BLaER1 (cell line): ENCODE measurements around the gene PTPRC.

Source experiments
- H3K27ac ChIP-seq: shearing (Covaris generic); formaldehyde crosslinking; 2 replicates; pipeline ENCODE4 v1.8.1; 2022
- H3K27me3 ChIP-seq: shearing (Covaris generic); formaldehyde crosslinking; 2 replicates; pipeline ENCODE4 v1.8.1; 2022
- H3K36me3 ChIP-seq: shearing (Covaris generic); formaldehyde crosslinking; 2 replicates; pipeline ENCODE4 v1.8.1; 2022
- H3K4me1 ChIP-seq: shearing (Covaris generic); formaldehyde crosslinking; 2 replicates; pipeline ENCODE4 v1.8.1; 2022
- H3K4me2 ChIP-seq: shearing (Covaris generic); formaldehyde crosslinking; 2 replicates; pipeline ENCODE4 v1.8.1; 2022
- H3K4me3 ChIP-seq: shearing (Covaris generic); formaldehyde crosslinking; 2 replicates; pipeline ENCODE4 v1.8.1; 2022
- H3K9ac ChIP-seq: shearing (Covaris generic); formaldehyde crosslinking; 2 replicates; pipeline ENCODE4 v1.8.1; 2022
- H3K9me3 ChIP-seq: shearing (Covaris generic); formaldehyde crosslinking; 2 replicates; pipeline ENCODE4 v1.8.1; 2022
- H4K20me1 ChIP-seq: shearing (Covaris generic); formaldehyde crosslinking; 2 replicates; pipeline ENCODE4 v1.8.1; 2022
- Cebpa-rat ChIP-seq: shearing (Covaris generic); IDR thresholded peaks from 2 replicates; pipeline ENCODE4 v1.8.1; 2022

Gene PTPRC

GRCh38 chr1:198669771-198670170, 30.9 kb downstream of the PTPRC start:
- no peaks in the 10 kb centered on the region for H3K4me1 ChIP-seq
- no peak overlapping the region for H3K27ac ChIP-seq
- no peak overlapping the region for H3K4me2 ChIP-seq
- H3K9me3 ChIP-seq, result no peaks in the 10 kb centered on the region
- H3K9ac ChIP-seq, result no peak overlapping the region
- no peaks in the 10 kb centered on the region for H3K36me3 ChIP-seq
- H3K4me3 ChIP-seq, result no peak overlapping the region
- TF ChIP-seq Cebpa-rat, result no peak
- H4K20me1 ChIP-seq, result no peaks in the 10 kb centered on the region
- H3K27me3 ChIP-seq, result no peaks in the 10 kb centered on the region

- no peak overlapping the region for H3K4me3 ChIP-seq
- no peaks in the 10 kb centered on the region for H3K9me3 ChIP-seq
- no peak overlapping the region for H3K9ac ChIP-seq
- no peak overlapping the region for H3K27ac ChIP-seq
- H3K4me2 ChIP-seq, result no peak overlapping the region
- H3K27me3 ChIP-seq, result no peaks in the 10 kb centered on the region
- H3K4me1 ChIP-seq, result no peaks in the 10 kb centered on the region
- no peaks in the 10 kb centered on the region for H3K36me3 ChIP-seq
- no peaks in the 10 kb centered on the region for H4K20me1 ChIP-seq
- TF ChIP-seq Cebpa-rat, result no peak
Observed at GRCh38 chr1:198671136-198671535, 32.3 kb downstream of the PTPRC start.

GRCh38 chr1:198672124-198672523, 33.3 kb downstream of the PTPRC start:
- TF ChIP-seq Cebpa-rat, result no peak
- H3K9ac ChIP-seq, result no peak overlapping the region
- H3K36me3 ChIP-seq, result no peaks in the 10 kb centered on the region
- no peaks in the 10 kb centered on the region for H3K9me3 ChIP-seq
- H4K20me1 ChIP-seq, result no peaks in the 10 kb centered on the region
- no peaks in the 10 kb centered on the region for H3K4me1 ChIP-seq
- H3K27ac ChIP-seq, result no peak overlapping the region
- H3K27me3 ChIP-seq, result no peaks in the 10 kb centered on the region
- H3K4me3 ChIP-seq, result no peak overlapping the region
- H3K4me2 ChIP-seq, result no peak overlapping the region

GRCh38 chr1:198674009-198674408, 35.2 kb downstream of the PTPRC start:
- peaks cover 13% of the 10 kb centered on the region for H3K4me1 ChIP-seq
- H3K27ac ChIP-seq, result no peak overlapping the region
- no peak overlapping the region for H3K4me3 ChIP-seq
- H3K36me3 ChIP-seq, result no peaks in the 10 kb centered on the region
- no peak for TF ChIP-seq Cebpa-rat
- H3K27me3 ChIP-seq, result no peaks in the 10 kb centered on the region
- H4K20me1 ChIP-seq, result no peaks in the 10 kb centered on the region
- no peak overlapping the region for H3K4me2 ChIP-seq
- no peak overlapping the region for H3K9ac ChIP-seq
- H3K9me3 ChIP-seq, result no peaks in the 10 kb centered on the region

GRCh38 chr1:198676253-198676652, 37.4 kb downstream of the PTPRC start:
- no peaks in the 10 kb centered on the region for H4K20me1 ChIP-seq
- H3K4me2 ChIP-seq, result no peak overlapping the region
- H3K36me3 ChIP-seq, result no peaks in the 10 kb centered on the region
- H3K27ac ChIP-seq, result no peak overlapping the region
- H3K27me3 ChIP-seq, result no peaks in the 10 kb centered on the region
- TF ChIP-seq Cebpa-rat, result no peak
- no peak overlapping the region for H3K4me3 ChIP-seq
- H3K9ac ChIP-seq, result no peak overlapping the region
- H3K9me3 ChIP-seq, result no peaks in the 10 kb centered on the region
- H3K4me1 ChIP-seq, result peaks cover 35% of the 10 kb centered on the region

GRCh38 chr1:198677027-198677426, 38.2 kb downstream of the PTPRC start:
- no peaks in the 10 kb centered on the region for H3K9me3 ChIP-seq
- H3K36me3 ChIP-seq, result no peaks in the 10 kb centered on the region
- no peak overlapping the region for H3K4me2 ChIP-seq
- H3K27ac ChIP-seq, result no peak overlapping the region
- no peak overlapping the region for H3K9ac ChIP-seq
- H3K4me3 ChIP-seq, result no peak overlapping the region
- no peaks in the 10 kb centered on the region for H3K27me3 ChIP-seq
- no peaks in the 10 kb centered on the region for H4K20me1 ChIP-seq
- peaks cover 40% of the 10 kb centered on the region for H3K4me1 ChIP-seq
- no peak for TF ChIP-seq Cebpa-rat

- Histone ChIP-seq H3K4me1 (peaks cover 48% of the 10 kb centered on the region), H3K9me3 (no peaks in the 10 kb centered on the region), H3K27ac (peak overlapping the region; percentile 88; the same call in 1 of the 2 replicates), H4K20me1 (no peaks in the 10 kb centered on the region), H3K36me3 (no peaks in the 10 kb centered on the region), H3K27me3 (no peaks in the 10 kb centered on the region), H3K9ac (no peak overlapping the region), H3K4me3 (no peak overlapping the region), H3K4me2 (peak overlapping the region; percentile 79; the same call in 1 of the 2 replicates)
- TF ChIP-seq Cebpa-rat, result no peak
Observed at GRCh38 chr1:198677871-198678270, 39.0 kb downstream of the PTPRC start.

GRCh38 chr1:198678301-198678836, 39.5 kb downstream of the PTPRC start:
- no peak for TF ChIP-seq Cebpa-rat
- no peaks in the 10 kb centered on the region for H3K27me3 ChIP-seq
- H3K4me2 ChIP-seq, result peak overlapping the region; percentile 79
- H4K20me1 ChIP-seq, result no peaks in the 10 kb centered on the region
- peaks cover 53% of the 10 kb centered on the region for H3K4me1 ChIP-seq
- no peaks in the 10 kb centered on the region for H3K36me3 ChIP-seq
- peak overlapping the region; percentile 88; the same call in 1 of the 2 replicates for H3K27ac ChIP-seq
- H3K9ac ChIP-seq, result no peak overlapping the region
- no peaks in the 10 kb centered on the region for H3K9me3 ChIP-seq
- no peak overlapping the region for H3K4me3 ChIP-seq

- TF ChIP-seq Cebpa-rat, result no peak
- no peaks in the 10 kb centered on the region for H3K36me3 ChIP-seq
- peaks cover 59% of the 10 kb centered on the region for H3K4me1 ChIP-seq
- H3K27me3 ChIP-seq, result no peaks in the 10 kb centered on the region
- H3K27ac ChIP-seq, result peak overlapping the region; percentile 88; the same call in 1 of the 2 replicates
- no peak overlapping the region; the same call in 1 of the 2 replicates for H3K9ac ChIP-seq
- peak overlapping the region; percentile 79 for H3K4me2 ChIP-seq
- H4K20me1 ChIP-seq, result no peaks in the 10 kb centered on the region
- no peak overlapping the region for H3K4me3 ChIP-seq
- no peaks in the 10 kb centered on the region for H3K9me3 ChIP-seq
Observed at GRCh38 chr1:198678901-198679329, 40.1 kb downstream of the PTPRC start.

- Histone ChIP-seq H3K4me3 (no peak overlapping the region; the same call in 1 of the 2 replicates), H3K27me3 (no peaks in the 10 kb centered on the region), H3K27ac (peak overlapping the region; percentile 88), H3K9me3 (no peaks in the 10 kb centered on the region), H4K20me1 (no peaks in the 10 kb centered on the region), H3K9ac (no peak overlapping the region; the same call in 1 of the 2 replicates), H3K4me1 (peaks cover 66% of the 10 kb centered on the region), H3K4me2 (peak overlapping the region; percentile 79), H3K36me3 (no peaks in the 10 kb centered on the region)
- TF ChIP-seq Cebpa-rat, result no peak
Observed at GRCh38 chr1:198679535-198680173, 40.8 kb downstream of the PTPRC start.
